CD8-positive, alpha-beta memory T cell (primary cell): ENCODE data around the gene CCSER2. TPM values are rescaled to one million over a fixed set of nuclear protein-coding genes. Genes with fewer than 3 reads are reported as not detected.

Experiments used
- CTCF ChIA-PET: fragments of 350-600 bp; sonication (Branson Sonifier 250); formaldehyde crosslinking; loops from one replicate; lab custom pipeline; 2021; ENCODE audit warnings: antibody characterized with exemption; lab: Charles Lee
- POLR2A ChIA-PET: fragments of 350-600 bp; sonication (Branson Sonifier 250); formaldehyde crosslinking; loops from one replicate; lab custom pipeline; 2021; ENCODE audit warnings: antibody characterized with exemption; lab: Charles Lee
- DNase-seq, 5 donors: peaks; one replicate each; pipeline versions ENCODE4 v3.0.0 to v3.0.0-alpha.2; 2020 to 2022; ENCODE audit warnings: mixed read lengths in 1 of 5
- H3K27ac ChIP-seq: one replicate; pipeline ENCODE4 v1.7.0; 2013; ENCODE audit warnings: low read depth, mild to moderate bottlenecking, low read length, moderate library complexity
- H3K27me3 ChIP-seq: 2 replicates; pipeline ENCODE4 v1.7.0; 2013; ENCODE audit warnings: low read length, mild to moderate bottlenecking; ENCODE audit not compliant: insufficient read depth, poor library complexity, severe bottlenecking
- H3K36me3 ChIP-seq: 2 replicates; pipeline ENCODE4 v1.7.0; 2013; ENCODE audit warnings: mild to moderate bottlenecking, low read length, moderate library complexity; ENCODE audit not compliant: insufficient read depth
- H3K4me1 ChIP-seq: 2 replicates; pipeline ENCODE4 v1.7.0; 2013; ENCODE audit warnings: mild to moderate bottlenecking, low read length, moderate library complexity; ENCODE audit not compliant: insufficient read depth
- H3K4me3 ChIP-seq: 2 replicates; pipeline ENCODE4 v1.7.0; 2013; ENCODE audit warnings: mild to moderate bottlenecking, low read length
- H3K9me3 ChIP-seq: 2 replicates; pipeline ENCODE4 v1.7.0; 2013; ENCODE audit warnings: mild to moderate bottlenecking, low read length
- H3K27ac Mint-ChIP-seq, 8 donors: one replicate each; pipeline ENCODE4 v1.8.0; 2020 to 2021; ENCODE audit warnings: mixed read lengths in 8 of 8, mild to moderate bottlenecking in 6 of 8, inconsistent platforms in 3 of 8, moderate library complexity in 3 of 8
- H3K27me3 Mint-ChIP-seq, 2 donors: one replicate each; pipeline ENCODE4 v1.8.0; 2020 to 2021; ENCODE audit warnings: mixed read lengths in 2 of 2, mild to moderate bottlenecking in 1 of 2, moderate library complexity in 1 of 2
- H3K36me3 Mint-ChIP-seq, 3 donors: one replicate each; pipeline ENCODE4 v1.8.0; 2020 to 2021; ENCODE audit warnings: mixed read lengths in 3 of 3, inconsistent platforms in 1 of 3, mild to moderate bottlenecking in 1 of 3
- H3K4me1 Mint-ChIP-seq, 3 donors: one replicate each; pipeline ENCODE4 v1.8.0; 2020 to 2021; ENCODE audit warnings: mixed read lengths in 3 of 3, inconsistent platforms in 1 of 3, mild to moderate bottlenecking in 1 of 3
- H3K4me3 Mint-ChIP-seq, 7 donors: one replicate each; pipeline ENCODE4 v1.8.0; 2020 to 2021; ENCODE audit warnings: mixed read lengths in 7 of 7, mild to moderate bottlenecking in 6 of 7, moderate library complexity in 4 of 7, inconsistent platforms in 2 of 7
- H3K9me3 Mint-ChIP-seq, 5 donors: one replicate each; pipeline ENCODE4 v1.8.0; 2020 to 2022; ENCODE audit warnings: mixed read lengths in 5 of 5, mild to moderate bottlenecking in 3 of 5, moderate library complexity in 2 of 5, inconsistent platforms in 1 of 5
- polyA plus RNA-seq: library from polyadenylated mRNA; unstranded; fragments of 300-500 nt; fragmentation: Illumina TruSeq; gene quantifications from one replicate; pipeline ENCODE4 v1.2.3, GENCODE V29; 2021
- total RNA-seq, 2 experiments: library from RNA; stranded (reverse); gene quantifications; one replicate each; pipeline ENCODE4 v1.2.3, GENCODE V29; 2021

Gene CCSER2
- total and polyA plus RNA-seq, 3 experiments from 2014 or later, result 62.6 to 114 (median 74.5) TPM

- Mint-ChIP-seq H3K27me3 (no peaks in the 10 kb centered on the region), H3K9me3 (peaks cover 0 to 4% (median 0%) of the 10 kb centered on the region in 5 donors), H3K27ac (peak overlapping the region in 6 of 8 donors; percentile 25 to 69 (median 38)), H3K36me3 (peaks cover 0 to 19% (median 1%) of the 10 kb centered on the region in 3 donors), H3K4me1 (peaks cover 72 to 95% (median 93%) of the 10 kb centered on the region in 3 donors), H3K4me3 (peak overlapping the region in 2 of 7 donors; percentile 6 to 38)
- no peaks in the 10 kb centered on the region for H3K27me3 ChIP-seq
- POLR2A ChIA-PET, result no interaction called here
- no peak overlapping the region for H3K27ac ChIP-seq
- H3K36me3 ChIP-seq, result no peaks in the 10 kb centered on the region
- peaks cover 15% of the 10 kb centered on the region for H3K4me1 ChIP-seq
- DNase-seq, result no peak
- CTCF ChIA-PET, result interaction anchor here (0.6 to 1.7 kb wide), 3 partner anchors 13 to 172 kb away, joined by 3 to 6 read pairs (median 3); no protein-coding TSS in a partner anchor
- H3K4me3 ChIP-seq, result no peak overlapping the region
- H3K9me3 ChIP-seq, result no peaks in the 10 kb centered on the region
Measured at GRCh38 chr10:84365335-84365881, 37.0 kb downstream of the CCSER2 start.

GRCh38 chr10:84366041-84366440, 37.7 kb downstream of the CCSER2 start:
- no peak for DNase-seq
- H3K4me3 ChIP-seq, result no peak overlapping the region
- peak overlapping the region; percentile 1 to 69 (median 26) for H3K27ac Mint-ChIP-seq
- H3K36me3 ChIP-seq, result peaks cover under 1% of the 10 kb centered on the region
- peaks cover 0 to 4% (median 0%) of the 10 kb centered on the region in 5 donors for H3K9me3 Mint-ChIP-seq
- ChIA-PET POLR2A (no interaction called here), CTCF (interaction anchor here (0.8 to 1.7 kb wide), 4 partner anchors 14 to 174 kb away, joined by 3 to 6 read pairs (median 3); no protein-coding TSS in a partner anchor)
- peaks cover 65 to 90% (median 87%) of the 10 kb centered on the region in 3 donors for H3K4me1 Mint-ChIP-seq
- no peak overlapping the region for H3K27ac ChIP-seq
- peaks cover 0 to 19% (median 2%) of the 10 kb centered on the region in 3 donors for H3K36me3 Mint-ChIP-seq
- peak overlapping the region in 1 of 7 donors; percentile 38 for H3K4me3 Mint-ChIP-seq
- no peaks in the 10 kb centered on the region for H3K27me3 Mint-ChIP-seq
- H3K27me3 ChIP-seq, result no peaks in the 10 kb centered on the region
- H3K9me3 ChIP-seq, result no peaks in the 10 kb centered on the region
- H3K4me1 ChIP-seq, result peaks cover 9% of the 10 kb centered on the region

GRCh38 chr10:84367256-84367655, 38.9 kb downstream of the CCSER2 start:
- POLR2A ChIA-PET, result no interaction called here
- Mint-ChIP-seq H3K4me1 (peaks cover 58 to 90% (median 82%) of the 10 kb centered on the region in 3 donors), H3K27ac (peak overlapping the region in 7 of 8 donors; percentile 1 to 77 (median 37)), H3K4me3 (peak overlapping the region in 1 of 7 donors; percentile 33), H3K9me3 (peaks cover 0 to 4% (median 0%) of the 10 kb centered on the region in 5 donors), H3K27me3 (no peaks in the 10 kb centered on the region), H3K36me3 (peaks cover 0 to 30% (median 12%) of the 10 kb centered on the region in 3 donors)
- no peaks in the 10 kb centered on the region for H3K27me3 ChIP-seq
- H3K4me3 ChIP-seq, result no peak overlapping the region
- CTCF ChIA-PET, result no interaction called here
- no peak for DNase-seq
- H3K36me3 ChIP-seq, result peaks cover 12% of the 10 kb centered on the region
- H3K4me1 ChIP-seq, result no peaks in the 10 kb centered on the region
- no peak overlapping the region for H3K27ac ChIP-seq
- H3K9me3 ChIP-seq, result no peaks in the 10 kb centered on the region

- Histone ChIP-seq H3K9me3 (no peaks in the 10 kb centered on the region), H3K4me3 (no peak overlapping the region), H3K27ac (no peak overlapping the region), H3K36me3 (peaks cover 12% of the 10 kb centered on the region), H3K27me3 (no peaks in the 10 kb centered on the region), H3K4me1 (no peaks in the 10 kb centered on the region)
- POLR2A ChIA-PET, result no interaction called here
- no peak for DNase-seq
- Mint-ChIP-seq H3K9me3 (peaks cover 0 to 4% (median 0%) of the 10 kb centered on the region in 5 donors), H3K4me3 (no peak overlapping the region), H3K27ac (peak overlapping the region in 1 of 8 donors; percentile 38), H3K36me3 (peaks cover 0 to 39% (median 16%) of the 10 kb centered on the region in 3 donors), H3K4me1 (peaks cover 50 to 86% (median 82%) of the 10 kb centered on the region in 3 donors), H3K27me3 (no peaks in the 10 kb centered on the region)
- CTCF ChIA-PET, result interaction anchor here (0.7 kb wide), 2 partner anchors 11 to 17 kb away, joined by 3 read pairs; no protein-coding TSS in a partner anchor
Measured at GRCh38 chr10:84368828-84369227, 40.4 kb downstream of the CCSER2 start.

GRCh38 chr10:84370283-84370682, 41.9 kb downstream of the CCSER2 start:
- no peak for DNase-seq
- H3K4me3 ChIP-seq, result no peak overlapping the region

GRCh38 chr10:84371944-84372343, 43.6 kb downstream of the CCSER2 start:
- ChIA-PET POLR2A (no interaction called here), CTCF (interaction anchor here (1.0 to 4.8 kb wide), 3 partner anchors 58 to 164 kb away, joined by 3 to 41 read pairs (median 3); no protein-coding TSS in a partner anchor)
- peaks cover 0 to 62% (median 16%) of the 10 kb centered on the region in 3 donors for H3K36me3 Mint-ChIP-seq
- no peaks in the 10 kb centered on the region for H3K9me3 ChIP-seq
- H3K36me3 ChIP-seq, result peaks cover 20% of the 10 kb centered on the region
- no peak overlapping the region for H3K4me3 Mint-ChIP-seq
- H3K27me3 Mint-ChIP-seq, result no peaks in the 10 kb centered on the region
- no peaks in the 10 kb centered on the region for H3K4me1 ChIP-seq
- H3K4me1 Mint-ChIP-seq, result peaks cover 50 to 85% (median 76%) of the 10 kb centered on the region in 3 donors
- no peaks in the 10 kb centered on the region for H3K27me3 ChIP-seq
- H3K4me3 ChIP-seq, result no peak overlapping the region
- H3K27ac ChIP-seq, result no peak overlapping the region
- peaks cover 0 to 4% (median 0%) of the 10 kb centered on the region in 5 donors for H3K9me3 Mint-ChIP-seq
- DNase-seq, result no peak
- peak overlapping the region in 7 of 8 donors; percentile 10 to 79 (median 48) for H3K27ac Mint-ChIP-seq

More at GRCh38 chr10:84370283-84370682, 41.9 kb downstream of the CCSER2 start:
- peak overlapping the region in 4 of 8 donors; percentile 7 to 32 (median 15) for H3K27ac Mint-ChIP-seq
- no peaks in the 10 kb centered on the region for H3K9me3 ChIP-seq
- H3K36me3 ChIP-seq, result peaks cover 20% of the 10 kb centered on the region
- peaks cover 0 to 4% (median 0%) of the 10 kb centered on the region in 5 donors for H3K9me3 Mint-ChIP-seq
- no peaks in the 10 kb centered on the region for H3K27me3 ChIP-seq
- CTCF ChIA-PET, result interaction anchor here (1.2 kb wide), 2 partner anchors 164 to 167 kb away, joined by 3 read pairs; no protein-coding TSS in a partner anchor
- H3K27me3 Mint-ChIP-seq, result no peaks in the 10 kb centered on the region
- no peak overlapping the region for H3K27ac ChIP-seq
- H3K4me3 Mint-ChIP-seq, result no peak overlapping the region
- H3K4me1 ChIP-seq, result no peaks in the 10 kb centered on the region
- POLR2A ChIA-PET, result interaction anchor here (1.1 kb wide), 1 partner anchor 13 kb away, joined by 3 read pairs; no protein-coding TSS in a partner anchor
- peaks cover 49 to 87% (median 79%) of the 10 kb centered on the region in 3 donors for H3K4me1 Mint-ChIP-seq
- peaks cover 0 to 51% (median 16%) of the 10 kb centered on the region in 3 donors for H3K36me3 Mint-ChIP-seq

GRCh38 chr10:84373000-84373399, 44.6 kb downstream of the CCSER2 start:
- H3K27me3 Mint-ChIP-seq, result no peaks in the 10 kb centered on the region
- H3K4me3 Mint-ChIP-seq, result no peak overlapping the region
- H3K9me3 Mint-ChIP-seq, result peaks cover 0 to 4% (median 0%) of the 10 kb centered on the region in 5 donors
- Histone ChIP-seq H3K9me3 (no peaks in the 10 kb centered on the region), H3K4me3 (no peak overlapping the region), H3K36me3 (peaks cover 20% of the 10 kb centered on the region), H3K27ac (no peak overlapping the region), H3K4me1 (no peaks in the 10 kb centered on the region), H3K27me3 (no peaks in the 10 kb centered on the region)
- CTCF ChIA-PET, result interaction anchor here (0.8 to 4.8 kb wide), 3 partner anchors 21 to 167 kb away, joined by 3 to 41 read pairs (median 5); no protein-coding TSS in a partner anchor
- DNase-seq, result no peak
- H3K27ac Mint-ChIP-seq, result no peak overlapping the region
- H3K36me3 Mint-ChIP-seq, result peaks cover 0 to 69% (median 16%) of the 10 kb centered on the region in 3 donors
- POLR2A ChIA-PET, result no interaction called here
- peaks cover 49 to 85% (median 74%) of the 10 kb centered on the region in 3 donors for H3K4me1 Mint-ChIP-seq
